DND-41 (cell line): ENCODE measurements around the gene SYNCRIP.

Experiments
- CTCF ChIP-seq: IDR thresholded peaks from 2 replicates; pipeline ENCODE4 v1.5.1; 2012; ENCODE audit warnings: borderline replicate concordance, low read length, moderate library complexity, mild to moderate bottlenecking; ENCODE audit not compliant: poor library complexity, severe bottlenecking; ENCODE audit errors: extremely low read depth
- EZH2 ChIP-seq: IDR thresholded peaks from 3 replicates; pipeline ENCODE4 v1.6.1; 2012; ENCODE audit warnings: borderline replicate concordance, low read depth, mild to moderate bottlenecking, moderate library complexity, low read length, inconsistent platforms; ENCODE audit not compliant: severe bottlenecking

- TF ChIP-seq CTCF = no peak
- no peak for TF ChIP-seq EZH2
Observed at GRCh38 chr6:85610182-85610895, 32.3 kb downstream of the SYNCRIP start.
